Endothelial cell of umbilical vein (primary cell): Measurements from ENCODE around the gene NSG2.

ENCODE experiments used
- CTCF ChIP-seq, 2 donors: IDR thresholded peaks; 1 replicate in 1 of 2; 2 replicates in 1 of 2; pipeline ENCODE4 v1.5.1; 2011; ENCODE audit warnings: low read length in 2 of 2, mild to moderate bottlenecking in 2 of 2, moderate library complexity in 2 of 2, control low read depth in 1 of 2, inconsistent platforms in 1 of 2, low read depth in 1 of 2; ENCODE audit not compliant: insufficient read depth in 1 of 2; ENCODE audit errors: extremely low read depth in 1 of 2
- EZH2 ChIP-seq: IDR thresholded peaks from 2 replicates; pipeline ENCODE4 v1.6.1; 2012; ENCODE audit warnings: borderline replicate concordance, low read depth, mild to moderate bottlenecking, moderate library complexity, low read length, inconsistent platforms; ENCODE audit not compliant: severe bottlenecking
- POLR2A ChIP-seq: IDR thresholded peaks from 2 replicates; pipeline ENCODE4 v1.6.1; 2012; ENCODE audit warnings: low read depth, mild to moderate bottlenecking, control low read depth, low read length
- POLR2AphosphoS5 ChIP-seq: IDR thresholded peaks from 2 replicates; pipeline ENCODE4 v1.6.1; 2012; ENCODE audit warnings: low read depth, mild to moderate bottlenecking, control low read depth, low read length, moderate library complexity; ENCODE audit not compliant: insufficient read depth

- TF ChIP-seq POLR2AphosphoS5 (no peak), CTCF (IDR thresholded peaks at IDR 0.05; ENCODE audit: extremely low read depth in 1 of 2, insufficient read depth in 1 of 2, low read depth in 1 of 2, low read length in 2 of 2) (no peak), EZH2 (no peak), POLR2A (no peak)
These were observed 99.6 kb downstream of the NSG2 start for GRCh38 chr5:174145091-174145490.
